Measurements from ENCODE around the gene TBC1D22A.

DNA sequence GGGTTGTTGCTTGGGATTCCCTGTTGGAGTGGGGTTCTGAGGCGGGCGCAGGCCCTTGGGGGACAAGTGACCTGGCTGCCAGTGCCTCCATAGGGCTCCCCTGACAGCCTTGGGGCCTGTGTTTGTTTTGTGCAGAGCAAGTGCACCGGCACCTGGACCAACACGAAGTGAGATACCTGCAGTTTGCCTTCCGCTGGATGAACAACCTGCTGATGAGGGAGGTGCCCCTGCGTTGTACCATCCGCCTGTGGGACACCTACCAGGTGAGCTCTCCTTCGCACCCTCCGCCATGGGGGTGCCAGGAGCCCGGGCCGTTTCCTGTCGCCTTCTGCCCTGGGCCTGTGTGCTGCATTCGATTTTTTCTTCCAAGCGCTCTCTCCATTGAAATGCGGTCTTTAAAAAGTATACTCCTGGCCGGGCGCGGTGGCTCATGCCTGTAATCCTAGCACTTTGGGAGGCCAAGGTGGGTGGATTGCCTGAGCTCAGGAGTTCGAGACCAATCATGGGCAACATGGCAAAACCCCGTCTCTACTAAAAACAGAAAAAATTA, 274.6 kb downstream of the TBC1D22A start:
- TF ChIP-seq, protein P1, sequence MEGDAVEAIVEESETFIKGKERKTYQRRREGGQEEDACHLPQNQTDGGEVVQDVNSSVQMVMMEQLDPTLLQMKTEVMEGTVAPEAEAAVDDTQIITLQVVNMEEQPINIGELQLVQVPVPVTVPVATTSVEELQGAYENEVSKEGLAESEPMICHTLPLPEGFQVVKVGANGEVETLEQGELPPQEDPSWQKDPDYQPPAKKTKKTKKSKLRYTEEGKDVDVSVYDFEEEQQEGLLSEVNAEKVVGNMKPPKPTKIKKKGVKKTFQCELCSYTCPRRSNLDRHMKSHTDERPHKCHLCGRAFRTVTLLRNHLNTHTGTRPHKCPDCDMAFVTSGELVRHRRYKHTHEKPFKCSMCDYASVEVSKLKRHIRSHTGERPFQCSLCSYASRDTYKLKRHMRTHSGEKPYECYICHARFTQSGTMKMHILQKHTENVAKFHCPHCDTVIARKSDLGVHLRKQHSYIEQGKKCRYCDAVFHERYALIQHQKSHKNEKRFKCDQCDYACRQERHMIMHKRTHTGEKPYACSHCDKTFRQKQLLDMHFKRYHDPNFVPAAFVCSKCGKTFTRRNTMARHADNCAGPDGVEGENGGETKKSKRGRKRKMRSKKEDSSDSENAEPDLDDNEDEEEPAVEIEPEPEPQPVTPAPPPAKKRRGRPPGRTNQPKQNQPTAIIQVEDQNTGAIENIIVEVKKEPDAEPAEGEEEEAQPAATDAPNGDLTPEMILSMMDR (IDR thresholded peaks at IDR 0.05): no peak
- TF ChIP-seq POLR2A (IDR thresholded peaks at IDR 0.05): no peak

Measured in gastroesophageal sphincter (tissue), 3 donors.